Ovary (tissue), 9 donors: Measurements from ENCODE around the gene SLC9A3. TPM values are rescaled to one million over a fixed set of nuclear protein-coding genes. Genes with fewer than 3 reads are reported as not detected.

Experiments
- DNase-seq, 5 donors: peaks; one replicate each; pipeline ENCODE4 v3.0.0-alpha.2; 2019 to 2020
- H3K27ac ChIP-seq, 2 donors: fragments of 200-600 bp; one replicate each; pipeline versions ENCODE4 v1.5.1 to v1.8.0; 2019 to 2022
- H3K27me3 ChIP-seq: fragments of 200-600 bp; one replicate; pipeline ENCODE4 v1.8.0; 2022
- H3K36me3 ChIP-seq: fragments of 200-600 bp; sonication (generic); one replicate; pipeline ENCODE4 v1.5.1; 2019
- H3K4me1 ChIP-seq: one replicate; pipeline ENCODE4 v1.8.1; 2013; ENCODE audit warnings: mild to moderate bottlenecking, moderate library complexity; ENCODE audit not compliant: insufficient read depth
- H3K4me3 ChIP-seq: fragments of 200-600 bp; sonication (generic); one replicate; pipeline ENCODE4 v1.5.1; 2017
- H3K9me3 ChIP-seq, 2 donors: fragments of 200-600 bp in 1 of 2; sonication (generic) in 1 of 2; one replicate each; pipeline versions ENCODE4 v1.5.1 to v1.8.1; 2013 to 2019; ENCODE audit warnings: mild to moderate bottlenecking in 1 of 2, moderate library complexity in 1 of 2
- CTCF ChIP-seq, 3 donors: fragments of 450-650 bp in 2 of 3; fragments of 200-600 bp in 1 of 3; IDR thresholded peaks; one replicate each; pipeline versions ENCODE4 v1.5.1 to v1.8.0; 2016 to 2022; ENCODE audit warnings: antibody characterized with exemption in 3 of 3, mild to moderate bottlenecking in 1 of 3
- EP300 ChIP-seq: sonication (generic); formaldehyde crosslinking; IDR thresholded peaks from one replicate; pipeline ENCODE4 v1.6.1; 2017; ENCODE audit warnings: antibody characterized with exemption
- POLR2A ChIP-seq: fragments of 450-650 bp; IDR thresholded peaks from one replicate; pipeline ENCODE4 v1.6.1; 2017; ENCODE audit warnings: antibody characterized with exemption, mild to moderate bottlenecking, moderate library complexity
- WGBS, 3 donors: extraction: QIAGEN DNeasy Blood & Tissue Kit in 1 of 3; methylation state at CpG; one replicate each; pipeline versions ENCODE4 v1.1.5 to v1.1.7; 2013 to 2017; 5-methylcytosine and 5-hydroxymethylcytosine counted together
- intact Hi-C, 4 donors: fragments of 100-400 bp; cut with DNase I; formaldehyde crosslinking; loops; one replicate each; pipeline versions ENCODE4 v1.11.0 to v1.15.1; 2022 to 2023
- polyA plus RNA-seq, 2 donors: library from polyadenylated mRNA; stranded (reverse); fragments of 200-250 nt in 1 of 2; fragments of 350-450 nt in 1 of 2; fragmentation: Illumina TruSeq in 1 of 2; extraction: RNeasy Lipid Tissue Mini Kit (QIAGEN cat#74804) in 1 of 2; gene quantifications; one replicate each; pipeline ENCODE4 v1.2.3, GENCODE V29; 2013 to 2014
- total RNA-seq, 7 donors: library from RNA; depleted of rRNA in 2 of 7; stranded (reverse); fragments of >200 nt in 2 of 7; fragmentation: NEBNext Ultra II Directional in 3 of 7; extraction: Animal tissue kit (Norgen Biotek cat#: 25700) in 3 of 7; gene quantifications; one replicate each; pipeline versions ENCODE4 v1.1.0 to v1.2.4, GENCODE V29; 2016 to 2023
- donor health status: DM: no; HTN: no; CAD: no; lungs with moderate emphysema.
- donor health status: DM: no; HTN: no; CAD: no.
- donor health status: Bipolar disorder and iron deficiency.
- donor health status: DM: yes; HTN: yes; CAD: no.
- donor health status: DM: no; HTN: no; CAD: no.
- donor health status: DM: yes; HTN: yes; CAD: no.

SLC9A3 gene
- total and polyA plus RNA-seq, 9 donors = 1.2 to 3.6 (median 1.9) TPM

GRCh38 chr5:517535-518100 lies 6.6 kb downstream of the SLC9A3 start:
- Histone ChIP-seq H3K4me1 (no peaks in the 10 kb centered on the region), H3K9me3 (no peaks in the 10 kb centered on the region), H3K27me3 (no peaks in the 10 kb centered on the region), H3K36me3 (no peaks in the 10 kb centered on the region), H3K27ac (no peak overlapping the region), H3K4me3 (no peak overlapping the region)
- DNase-seq = no peak
- WGBS, 3 donors = 88 to 92% (median 88%) methylated on average over 5 of the region's 5 CpGs
- TF ChIP-seq CTCF (IDR thresholded peaks at IDR 0.05) (no peak), POLR2A (no peak), EP300 (no peak)
- intact Hi-C loops = no loop called here

- intact Hi-C loops = no loop called here
- H3K27me3 ChIP-seq = no peaks in the 10 kb centered on the region
- no peak for DNase-seq
- H3K4me3 ChIP-seq = no peak overlapping the region
- 88 to 93% (median 90%) methylated on average over 3 of the region's 3 CpGs for WGBS, 3 donors
- no peaks in the 10 kb centered on the region for H3K4me1 ChIP-seq
- H3K27ac ChIP-seq = no peak overlapping the region
- no peaks in the 10 kb centered on the region for H3K36me3 ChIP-seq
- no peaks in the 10 kb centered on the region for H3K9me3 ChIP-seq
- no peak for TF ChIP-seq CTCF (IDR thresholded peaks at IDR 0.05)
- TF ChIP-seq EP300 = no peak
- no peak for TF ChIP-seq POLR2A
These were observed 7.3 kb downstream of the SLC9A3 start for GRCh38 chr5:516980-517379.

- no peak overlapping the region for H3K4me3 ChIP-seq
- H3K4me1 ChIP-seq = no peaks in the 10 kb centered on the region
- 79 to 84% (median 80%) methylated on average over 10 of the region's 10 CpGs for WGBS, 3 donors
- no peaks in the 10 kb centered on the region for H3K27me3 ChIP-seq
- DNase-seq = no peak
- H3K9me3 ChIP-seq = no peaks in the 10 kb centered on the region
- no peaks in the 10 kb centered on the region for H3K36me3 ChIP-seq
- no peak overlapping the region for H3K27ac ChIP-seq
- intact Hi-C loops = no loop called here
- TF ChIP-seq CTCF (IDR thresholded peaks at IDR 0.05) (no peak), POLR2A (no peak), EP300 (no peak)
These were observed 7.8 kb downstream of the SLC9A3 start for GRCh38 chr5:516338-516925.

GRCh38 chr5:515273-515836 lies 8.9 kb downstream of the SLC9A3 start:
- WGBS, 3 donors = 18 to 26% (median 19%) methylated on average over 11 of the region's 11 CpGs
- no peaks in the 10 kb centered on the region for H3K9me3 ChIP-seq
- no peaks in the 10 kb centered on the region for H3K27me3 ChIP-seq
- H3K4me3 ChIP-seq = no peak overlapping the region
- H3K27ac ChIP-seq = no peak overlapping the region
- no peaks in the 10 kb centered on the region for H3K36me3 ChIP-seq
- no peak for TF ChIP-seq EP300
- TF ChIP-seq POLR2A = no peak
- no peak for TF ChIP-seq CTCF (IDR thresholded peaks at IDR 0.05)
- intact Hi-C loops = no loop called here
- no peak for DNase-seq
- no peaks in the 10 kb centered on the region for H3K4me1 ChIP-seq
